ENCODE measurements around the gene PRR33. TPM values are rescaled to one million over a fixed set of nuclear protein-coding genes. Genes with fewer than 3 reads are reported as not detected.
"Not testable (repeated sequence)": the region's sequence is repeated elsewhere in the genome, so short reads cannot be mapped to it uniquely, and the experiment has no call there.

Gene PRR33
- total and polyA plus RNA-seq, 9 of the 15 experiments (the other 6 are each of a cell fraction or from before 2014, with no cell fraction given), result not detected

- FAIRE-seq; CTCF ChIA-PET (ENCODE audit: low intra/inter-chr PET ratio); H3K4me3 ChIP-seq; ATAC-seq; H4K20me1 ChIP-seq (replicated peaks; ENCODE audit: control insufficient read depth, insufficient read depth, low read length); H3K9me1 ChIP-seq (ENCODE audit: control insufficient read depth, insufficient read depth, low read length); H3K9me3 ChIP-seq (replicated peaks; ENCODE audit: control insufficient read depth, insufficient read depth, low read depth, low read length); H3K4me2 ChIP-seq (ENCODE audit: insufficient read depth, low read length); H3K9ac ChIP-seq (ENCODE audit: insufficient read depth in 1 of 2, low read depth in 2 of 2, low read length in 2 of 2); BruUV-seq (replicated peaks); intact Hi-C loops (cut with micrococcal nuclease); in situ Hi-C loops (cut with MboI); H3K79me2 ChIP-seq (ENCODE audit: control insufficient read depth, insufficient read depth, low read length); DNase-seq (ENCODE audit: extremely low read depth in 1 of 4, low spot score in 3 of 4); H3K36me3 ChIP-seq (ENCODE audit: control insufficient read depth, insufficient read depth, low read length); POLR2A ChIA-PET; H2AFZ ChIP-seq (ENCODE audit: low read depth, low read length); H3K27ac ChIP-seq (ENCODE audit: extremely low read depth, low read depth, low read length): not testable (repeated sequence)
- Histone ChIP-seq H3K4me1 (replicated peaks in 1 of 2; ENCODE audit: control insufficient read depth in 2 of 2, insufficient read depth in 2 of 2, low read length in 2 of 2) (peaks cover 0 to 24% of the 10 kb centered on the region in 2 experiments; a peak in 1 of 5 replicates), H3K27me3 (ENCODE audit: control insufficient read depth in 2 of 2, insufficient read depth in 2 of 2, low read length in 2 of 2) (peaks cover 11 to 52% of the 10 kb centered on the region in 2 experiments; a peak in 4 of 5 replicates)
- peak; percentile 82 for TF ChIP-seq PRDM10 (IDR thresholded peaks at IDR 0.05; ENCODE audit: partially characterized antibody)
- 3% methylated on average over 13 of the region's 13 CpGs for WGBS (ENCODE audit: insufficient coverage, low coverage, missing lambda C conversion rate)
Measured at GRCh38 chr11:1886551-1886950, 5.1 kb downstream of the PRR33 start.

All from K562 (cell line).